ENCODE measurements around the gene MKNK2.
"Not testable (repeated sequence)": the region's sequence is repeated elsewhere in the genome, so short reads cannot be mapped to it uniquely, and the experiment has no call there.

MKNK2 gene

GRCh38 chr19:1989513-1990229, 61.4 kb downstream of the MKNK2 start:
- DNase-seq, result no peak

GRCh38 chr19:1988464-1988863, 62.6 kb downstream of the MKNK2 start:
- DNase-seq, result not testable (repeated sequence)
